HG02938 (cell line): Measurements from ENCODE around the gene SORCS1.
A peak's percentile ranks its signal among the peaks of the same experiment; 100 is the strongest.

Experiments used
- ATAC-seq: cut with Tn5 transposase; IDR thresholded peaks from one replicate; pipeline ENCODE4 v1.9.1; 2021; ENCODE audit warnings: mild to moderate bottlenecking, moderate library complexity; ENCODE audit not compliant: unreplicated experiment

SORCS1 gene

GRCh38 chr10:106625751-106626150 lies 538.8 kb downstream of the SORCS1 start:
- ATAC-seq = no peak

- no peak for ATAC-seq
These were observed 545.2 kb downstream of the SORCS1 start for GRCh38 chr10:106619346-106619745.

GRCh38 chr10:106618646-106619045 lies 545.9 kb downstream of the SORCS1 start:
- ATAC-seq = no peak

GRCh38 chr10:106615081-106615480 lies 549.4 kb downstream of the SORCS1 start:
- ATAC-seq = no peak

- ATAC-seq = no peak
These were observed 550.2 kb downstream of the SORCS1 start for GRCh38 chr10:106614293-106614692.

GRCh38 chr10:106612381-106612780 lies 552.1 kb downstream of the SORCS1 start:
- ATAC-seq = no peak

GRCh38 chr10:106609470-106610266 lies 554.8 kb downstream of the SORCS1 start:
- ATAC-seq = no peak

GRCh38 chr10:106608066-106608465 lies 556.4 kb downstream of the SORCS1 start:
- ATAC-seq = no peak

GRCh38 chr10:106595281-106595680 lies 569.2 kb downstream of the SORCS1 start:
- no peak for ATAC-seq

- ATAC-seq = no peak
These were observed 570.6 kb downstream of the SORCS1 start for GRCh38 chr10:106593876-106594275.

- ATAC-seq = no peak
These were observed 572.1 kb downstream of the SORCS1 start for GRCh38 chr10:106592396-106592795.

- no peak for ATAC-seq
These were observed 582.2 kb downstream of the SORCS1 start for GRCh38 chr10:106582291-106582690.

GRCh38 chr10:106577756-106578155 lies 586.8 kb downstream of the SORCS1 start:
- no peak for ATAC-seq

- ATAC-seq = no peak
These were observed 587.2 kb downstream of the SORCS1 start for GRCh38 chr10:106577266-106577665.

GRCh38 chr10:106576534-106576933 lies 588.0 kb downstream of the SORCS1 start:
- ATAC-seq = peak; percentile 52

GRCh38 chr10:106573106-106573505 lies 591.4 kb downstream of the SORCS1 start:
- ATAC-seq = no peak

- no peak for ATAC-seq
These were observed 593.1 kb downstream of the SORCS1 start for GRCh38 chr10:106571192-106571946.

GRCh38 chr10:106570268-106570667 lies 594.2 kb downstream of the SORCS1 start:
- ATAC-seq = no peak

GRCh38 chr10:106567629-106568028 lies 596.9 kb downstream of the SORCS1 start:
- no peak for ATAC-seq

GRCh38 chr10:106566873-106567272 lies 597.6 kb downstream of the SORCS1 start:
- ATAC-seq = no peak

- no peak for ATAC-seq
These were observed 599.0 kb downstream of the SORCS1 start for GRCh38 chr10:106565546-106565945.

GRCh38 chr10:106563384-106563783 lies 601.1 kb downstream of the SORCS1 start:
- ATAC-seq = no peak
